Measurements from ENCODE around the gene EVPLL. TPM values are rescaled to one million over a fixed set of nuclear protein-coding genes. Genes with fewer than 3 reads are reported as not detected.

Gene EVPLL
- total and polyA plus RNA-seq, 9 of the 15 experiments (the other 6 are each of a cell fraction or from before 2014, with no cell fraction given), result not detected

GRCh38 chr17:18374216-18374615, 3.4 kb upstream of the EVPLL start:
- H3K4me1 ChIP-seq (replicated peaks in 1 of 2; ENCODE audit: control insufficient read depth in 2 of 2, insufficient read depth in 2 of 2, low read length in 2 of 2), result peaks cover 2 to 3% of the 10 kb centered on the region in 2 experiments; a peak in 3 of 5 replicates
- H3K27ac ChIP-seq (ENCODE audit: extremely low read depth, low read depth, low read length), result no peak overlapping the region
- ATAC-seq, result no peak
- no TSS peak for BruUV-seq (replicated peaks)
- H2AFZ ChIP-seq (ENCODE audit: low read depth, low read length), result no peak overlapping the region
- H3K36me3 ChIP-seq (ENCODE audit: control insufficient read depth, insufficient read depth, low read length), result no peaks in the 10 kb centered on the region
- H3K9ac ChIP-seq (ENCODE audit: insufficient read depth in 1 of 2, low read depth in 2 of 2, low read length in 2 of 2), result no peak overlapping the region
- ChIA-PET POLR2A (no interaction called here), CTCF (ENCODE audit: low intra/inter-chr PET ratio) (no interaction called here)
- DNase-seq (ENCODE audit: extremely low read depth in 1 of 4, low spot score in 3 of 4), result no peak
- no peaks in the 10 kb centered on the region for H3K27me3 ChIP-seq (ENCODE audit: control insufficient read depth in 2 of 2, insufficient read depth in 2 of 2, low read length in 2 of 2)
- no peaks in the 10 kb centered on the region for H3K9me1 ChIP-seq (ENCODE audit: control insufficient read depth, insufficient read depth, low read length)
- TF ChIP-seq ZBTB49 (CRISPR knock-in tag; IDR thresholded peaks at IDR 0.05; ENCODE audit: borderline replicate concordance) (no peak), POLR2G (IDR thresholded peaks at IDR 0.05; ENCODE audit: low read depth, low read length) (no peak), HEY1 (CRISPR knock-in tag; IDR thresholded peaks at IDR 0.05; ENCODE audit: borderline replicate concordance) (no peak), MCM2 (IDR thresholded peaks at IDR 0.05; ENCODE audit: low read depth) (no peak), ZNF121 (CRISPR knock-in tag; conservative IDR thresholded peaks at IDR 0.05) (peak; percentile 45), GTF2E2 (tag; IDR thresholded peaks at IDR 0.05) (no peak), ZNF57 (CRISPR knock-in tag; IDR thresholded peaks at IDR 0.05) (no peak), BRCA1 (IDR thresholded peaks at IDR 0.05) (no peak), BRCA1 (CRISPR knock-in tag; IDR thresholded peaks at IDR 0.05) (no peak)
- TF ChIP-seq, protein P1, sequence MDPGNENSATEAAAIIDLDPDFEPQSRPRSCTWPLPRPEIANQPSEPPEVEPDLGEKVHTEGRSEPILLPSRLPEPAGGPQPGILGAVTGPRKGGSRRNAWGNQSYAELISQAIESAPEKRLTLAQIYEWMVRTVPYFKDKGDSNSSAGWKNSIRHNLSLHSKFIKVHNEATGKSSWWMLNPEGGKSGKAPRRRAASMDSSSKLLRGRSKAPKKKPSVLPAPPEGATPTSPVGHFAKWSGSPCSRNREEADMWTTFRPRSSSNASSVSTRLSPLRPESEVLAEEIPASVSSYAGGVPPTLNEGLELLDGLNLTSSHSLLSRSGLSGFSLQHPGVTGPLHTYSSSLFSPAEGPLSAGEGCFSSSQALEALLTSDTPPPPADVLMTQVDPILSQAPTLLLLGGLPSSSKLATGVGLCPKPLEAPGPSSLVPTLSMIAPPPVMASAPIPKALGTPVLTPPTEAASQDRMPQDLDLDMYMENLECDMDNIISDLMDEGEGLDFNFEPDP (CRISPR knock-in tag; IDR thresholded peaks at IDR 0.05), result no peak
- FAIRE-seq, result peak; percentile 29
- H3K4me2 ChIP-seq (ENCODE audit: insufficient read depth, low read length), result no peak overlapping the region
- H3K4me3 ChIP-seq, result no peak overlapping the region
- no peaks in the 10 kb centered on the region for H4K20me1 ChIP-seq (replicated peaks; ENCODE audit: control insufficient read depth, insufficient read depth, low read length)
- no peaks in the 10 kb centered on the region for H3K9me3 ChIP-seq (replicated peaks; ENCODE audit: control insufficient read depth, insufficient read depth, low read depth, low read length)
- in situ Hi-C loops (cut with MboI) (no loop called here), intact Hi-C loops (cut with micrococcal nuclease) (no loop called here)
- no peaks in the 10 kb centered on the region for H3K79me2 ChIP-seq (ENCODE audit: control insufficient read depth, insufficient read depth, low read length)
- WGBS (ENCODE audit: insufficient coverage, low coverage, missing lambda C conversion rate), result 7% methylated on average over 7 of the region's 7 CpGs

All from K562 (cell line).